Heart left ventricle (tissue), 16 donors: ENCODE data around the gene EPB41L2. TPM values are rescaled to one million over a fixed set of nuclear protein-coding genes. Genes with fewer than 3 reads are reported as not detected.

ENCODE experiments used
- ATAC-seq, 4 donors: fragments of 200-7000 bp; cut with Tn5 transposase; one replicate each; pipeline ENCODE4 v1.9.1; 2020 to 2022; ENCODE audit warnings: moderate library complexity in 4 of 4, mild to moderate bottlenecking in 3 of 4, moderate number of reproducible peaks in 1 of 4
- DNase-seq, 5 donors: peaks; one replicate each; pipeline ENCODE4 v3.0.0-alpha.2; 2020
- H3K27ac ChIP-seq, 12 donors: fragments of 200-600 bp; sonication (generic) in 4 of 12; one replicate each; pipeline versions ENCODE4 v1.5.0 to v1.8.0; 2016 to 2022; ENCODE audit warnings: mild to moderate bottlenecking in 2 of 12
- H3K27me3 ChIP-seq, 9 donors: fragments of 200-600 bp; sonication (generic) in 2 of 9; one replicate each; pipeline versions ENCODE4 v1.5.1 to v1.8.0; 2016 to 2022; ENCODE audit warnings: mild to moderate bottlenecking in 3 of 9
- H3K36me3 ChIP-seq, 9 donors: fragments of 200-600 bp; sonication (generic) in 2 of 9; one replicate each; pipeline versions ENCODE4 v1.5.0 to v1.8.0; 2018 to 2022; ENCODE audit warnings: mild to moderate bottlenecking in 2 of 9
- H3K4me1 ChIP-seq, 12 donors: fragments of 200-600 bp; sonication (generic) in 4 of 12; one replicate each; pipeline versions ENCODE4 v1.5.0 to v1.8.0; 2016 to 2022; ENCODE audit warnings: mild to moderate bottlenecking in 3 of 12
- H3K4me3 ChIP-seq, 12 donors: fragments of 200-600 bp; sonication (generic) in 4 of 12; one replicate each; pipeline versions ENCODE4 v1.5.0 to v1.8.0; 2017 to 2022; ENCODE audit warnings: mild to moderate bottlenecking in 9 of 12, moderate library complexity in 4 of 12
- H3K9me3 ChIP-seq, 12 donors: fragments of 200-600 bp; sonication (generic) in 4 of 12; one replicate each; pipeline versions ENCODE4 v1.5.0 to v1.8.0; 2016 to 2022; ENCODE audit warnings: mild to moderate bottlenecking in 1 of 12
- CTCF ChIP-seq, 12 donors: fragments of 200-600 bp; sonication (generic) in 4 of 12; IDR thresholded peaks; one replicate each; pipeline versions ENCODE4 v1.5.0 to v1.8.0; 2018 to 2022; ENCODE audit warnings: antibody characterized with exemption in 12 of 12, mild to moderate bottlenecking in 5 of 12
- POLR2A ChIP-seq, 2 donors: fragments of 450-650 bp; IDR thresholded peaks; one replicate each; pipeline ENCODE4 v1.6.1; 2017; ENCODE audit warnings: antibody characterized with exemption in 2 of 2, mild to moderate bottlenecking in 2 of 2, moderate library complexity in 2 of 2
- WGBS, 4 donors: extraction: QIAGEN DNeasy Blood & Tissue Kit in 2 of 4; methylation state at CpG; one replicate each; pipeline versions ENCODE4 v1.1.5 to v1.1.7; 2013 to 2018; 5-methylcytosine and 5-hydroxymethylcytosine counted together
- intact Hi-C, 10 donors: fragments of 100-400 bp; cut with DNase I; formaldehyde crosslinking; loops; one replicate each; pipeline versions ENCODE4 v1.11.1 to v1.14.2; 2022
- polyA plus RNA-seq, 2 donors: library from polyadenylated mRNA; stranded (reverse); fragments of 200-250 nt; gene quantifications; one replicate each; pipeline ENCODE4 v1.2.3, GENCODE V29; 2013
- total RNA-seq, 9 donors: library from RNA; depleted of rRNA in 2 of 9; stranded (reverse); fragments of >200 nt in 2 of 9; fragmentation: NEBNext Ultra II Directional in 3 of 9; extraction: Animal tissue kit (Norgen Biotek cat#: 25700) in 3 of 9; gene quantifications; one replicate each; pipeline versions ENCODE4 v1.1.0 to v1.2.4, GENCODE V29; 2016 to 2023
- donor health status: ischemic (EF 13 %, LVEDD 7.1; RV severe dilation, severe dysfunction).
- donor health status: healthy with polysubstance abuse.
- donor health status: DM: no; HTN: yes; CAD: no.
- donor health status: DM: no; HTN: no; CAD: no.
- donor health status: ischemic (EF 25% LVEDD 6.9; RV normal size, moderate dysfunction).
- donor health status: ischemic (EF 25% LVEDD 5.7; RV mildly dilated, moderate dysfunction).
- donor health status: healthy.
- donor health status: DM: yes; HTN: yes; CAD: no.
- donor health status: ischemic (EF 35%, LVEDD 5.7; RV mildly dilated, moderate dysfunction).
- donor health status: nonischemic (EF 11% LVEDD 7.7; RV severe dilation, severe dysfunction).
- donor health status: DM: yes; HTN: yes; CAD: no.
- donor health status: PGD.
- donor health status: ischemic (EF 29% LVEDD 5.4; RV normal size, mild dysfunction).
- donor health status: nonischemic (EF 23%, LVEDD 6.1; RV moderate dilation, normal function).

Gene EPB41L2
- total and polyA plus RNA-seq, 11 donors: 21.3 to 115 (median 51.9) TPM

- Histone ChIP-seq H3K4me3 (no peak overlapping the region), H3K27ac (no peak overlapping the region), H3K9me3 (no peaks in the 10 kb centered on the region), H3K4me1 (peaks cover 0 to 34% (median 15%) of the 10 kb centered on the region in 12 donors), H3K36me3 (no peaks in the 10 kb centered on the region), H3K27me3 (no peaks in the 10 kb centered on the region)
- intact Hi-C loops: loop anchor here in 2 of 10 donors (10.0 kb wide), 1 partner anchor 91 kb away; the partner anchor contains the start of gene EPB41L2 (in 2 of the 2)
- no peak for DNase-seq
- WGBS, 4 donors: 87 to 91% (median 89%) methylated on average over 3 of the region's 3 CpGs
- no peak for TF ChIP-seq CTCF (IDR thresholded peaks at IDR 0.05)
- no peak for TF ChIP-seq POLR2A (IDR thresholded peaks at IDR 0.05)
- no peak for ATAC-seq
Measured at GRCh38 chr6:130973521-130974277, 89.3 kb downstream of the EPB41L2 start.

- 89 to 93% (median 90%) methylated on average over 3 of the region's 3 CpGs for WGBS, 4 donors
Measured at GRCh38 chr6:130971504-130971903, 91.5 kb downstream of the EPB41L2 start.

GRCh38 chr6:130970839-130971410, 92.1 kb downstream of the EPB41L2 start:
- 84 to 92% (median 90%) methylated on average over 9 of the region's 9 CpGs for WGBS, 4 donors
- H3K4me3 ChIP-seq: no peak overlapping the region
- TF ChIP-seq CTCF (IDR thresholded peaks at IDR 0.05) (no peak), POLR2A (IDR thresholded peaks at IDR 0.05) (no peak)

More at GRCh38 chr6:130971504-130971903, 91.5 kb downstream of the EPB41L2 start:
- no peak for TF ChIP-seq CTCF (IDR thresholded peaks at IDR 0.05)
- TF ChIP-seq POLR2A (IDR thresholded peaks at IDR 0.05): no peak
- intact Hi-C loops: loop anchor here in 2 of 10 donors (10.0 kb wide), 1 partner anchor 93 kb away; the partner anchor contains the start of gene EPB41L2 (in 2 of the 2)
- Histone ChIP-seq H3K4me3 (no peak overlapping the region), H3K36me3 (no peaks in the 10 kb centered on the region), H3K4me1 (peaks cover 0 to 38% (median 20%) of the 10 kb centered on the region in 12 donors), H3K27me3 (no peaks in the 10 kb centered on the region), H3K27ac (no peak overlapping the region), H3K9me3 (no peaks in the 10 kb centered on the region)
- no peak for ATAC-seq
- no peak for DNase-seq

More at GRCh38 chr6:130970839-130971410, 92.1 kb downstream of the EPB41L2 start:
- ATAC-seq: no peak
- Histone ChIP-seq H3K9me3 (no peaks in the 10 kb centered on the region), H3K27me3 (no peaks in the 10 kb centered on the region), H3K36me3 (no peaks in the 10 kb centered on the region), H3K4me1 (peaks cover 0 to 41% (median 23%) of the 10 kb centered on the region in 12 donors), H3K27ac (peak overlapping the region in 8 of 12 donors; percentile 37 to 85 (median 76))
- DNase-seq: no peak
- intact Hi-C loops: loop anchor here in 2 of 10 donors (10.0 kb wide), 1 partner anchor 94 kb away; the partner anchor contains the start of gene EPB41L2 (in 2 of the 2)
